SKM-1 (cell line): Measurements from ENCODE around the gene GPR150.

Experiments
- DNase-seq: peaks from one replicate; lab custom pipeline; 2025; ENCODE audit not compliant: unreplicated experiment; lab: John Stamatoyannopoulos, UW

GPR150 gene

DNA sequence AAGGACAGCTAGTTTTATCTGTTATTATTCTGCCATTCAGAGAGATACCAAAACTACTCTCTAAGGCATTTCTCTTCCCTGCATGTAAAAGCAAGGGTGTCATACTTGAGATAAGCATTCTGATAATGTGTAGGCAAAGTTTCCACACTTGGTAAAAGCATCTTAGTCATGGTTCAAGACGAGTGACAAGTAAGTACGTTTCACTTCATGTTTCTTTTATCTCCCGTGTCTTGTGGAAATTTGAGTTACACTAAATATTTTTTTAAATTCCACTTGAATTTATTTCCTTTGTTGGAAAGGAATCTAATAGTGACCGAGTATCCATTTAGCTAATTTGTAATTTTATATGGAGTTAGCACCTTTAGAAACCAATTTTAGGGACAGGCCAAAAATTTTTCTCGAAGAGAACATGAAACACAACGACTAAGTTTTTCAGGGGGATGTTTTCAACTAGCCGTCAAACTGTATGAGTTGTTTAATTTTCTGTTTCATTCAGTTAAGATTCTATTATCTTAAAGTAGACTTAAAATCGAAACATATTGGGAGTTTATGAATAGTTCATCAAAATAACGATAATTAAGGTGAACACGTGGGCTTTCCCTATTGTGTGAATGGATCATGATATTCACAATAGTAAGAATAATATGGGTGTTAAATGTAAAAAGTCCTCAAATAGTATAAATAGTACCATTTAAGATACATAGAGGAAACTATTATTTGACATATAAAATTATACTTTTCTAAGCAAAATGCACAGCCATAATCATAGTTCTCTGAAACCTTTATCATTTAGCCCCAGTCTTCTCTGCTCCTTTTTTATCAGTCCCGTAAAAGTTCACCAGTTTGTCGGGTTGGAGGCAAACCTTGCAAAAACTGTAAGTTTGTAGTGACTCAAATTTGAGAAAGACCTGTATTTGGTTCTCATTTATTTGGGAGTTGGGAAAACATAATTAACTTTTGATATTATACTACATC is 28.3 kb downstream of the GPR150 start:
- DNase-seq: no peak

- no peak for DNase-seq
Measured at GRCh38 chr5:95649274-95649673, 29.4 kb downstream of the GPR150 start.

DNA sequence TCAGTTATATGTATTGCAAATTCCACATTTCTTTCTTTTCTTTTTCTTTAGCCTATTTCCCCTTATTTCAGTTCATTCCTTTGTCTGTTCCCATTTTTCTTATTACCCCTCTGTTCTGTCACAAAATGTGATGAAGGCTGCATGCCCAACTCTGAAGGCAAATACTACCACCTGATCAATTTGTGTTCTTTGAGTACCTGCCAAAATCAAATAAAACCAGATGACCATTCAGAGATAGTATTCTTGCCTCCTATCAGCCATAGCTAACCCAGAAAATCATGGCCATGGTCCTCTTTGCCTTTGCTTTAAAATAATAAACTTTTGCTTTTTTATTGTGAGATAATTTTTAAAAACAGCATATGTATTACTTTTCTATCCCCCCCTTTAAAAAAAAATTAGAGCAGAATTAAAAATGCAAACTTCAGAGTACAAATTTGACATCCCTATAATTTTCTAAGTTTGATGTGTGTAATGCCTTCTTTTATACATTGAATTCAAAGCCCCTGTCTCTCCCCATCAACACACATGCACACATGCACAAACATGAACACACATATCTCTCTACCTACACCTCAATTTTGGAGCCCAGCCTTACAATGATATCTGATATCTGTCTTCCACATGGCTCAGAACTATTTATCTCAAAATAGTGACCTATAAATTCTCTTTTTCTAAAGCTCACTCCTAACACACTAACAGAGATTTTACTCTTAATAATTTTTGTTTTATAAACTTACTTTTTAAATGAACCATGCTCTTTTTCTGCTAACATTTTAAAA is 30.1 kb downstream of the GPR150 start:
- no peak for DNase-seq

DNA sequence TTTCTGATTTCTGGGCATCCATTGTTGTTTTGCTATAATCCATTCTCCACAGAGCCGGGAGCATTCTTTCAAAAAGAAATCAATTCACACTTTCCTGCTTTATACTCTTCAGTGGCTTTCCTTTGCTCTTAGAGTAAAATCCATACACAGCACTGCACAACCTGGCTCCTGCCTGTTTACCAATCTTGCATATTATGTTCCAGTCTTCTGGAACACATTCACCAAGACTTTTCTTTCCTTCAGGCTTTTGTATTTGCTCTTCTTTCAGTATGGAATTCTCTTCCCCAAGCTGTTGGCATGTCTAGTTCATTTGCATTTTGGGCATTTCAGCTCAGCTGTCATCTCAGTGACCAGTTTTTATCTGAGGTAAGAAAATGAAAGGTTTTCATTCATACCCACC is 33.0 kb downstream of the GPR150 start:
- DNase-seq: no peak

DNA sequence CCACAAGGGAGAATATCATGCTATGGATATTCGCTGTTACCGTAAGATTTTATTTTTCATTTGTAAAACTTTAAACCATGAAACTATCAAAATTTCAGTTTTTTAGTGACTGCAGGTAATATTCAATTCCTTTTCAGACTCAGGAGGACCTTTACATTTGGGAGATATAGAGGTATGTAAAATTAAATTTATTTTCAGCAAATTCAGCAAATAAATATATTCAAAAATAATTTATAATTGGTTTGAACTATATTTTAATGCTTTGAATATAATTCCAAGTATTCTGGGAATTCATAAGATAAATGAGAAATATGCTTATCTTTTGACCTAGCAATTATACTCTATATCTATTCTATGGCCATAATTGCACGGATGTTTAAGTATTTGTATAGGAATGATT is 34.3 kb downstream of the GPR150 start:
- DNase-seq: no peak

DNA sequence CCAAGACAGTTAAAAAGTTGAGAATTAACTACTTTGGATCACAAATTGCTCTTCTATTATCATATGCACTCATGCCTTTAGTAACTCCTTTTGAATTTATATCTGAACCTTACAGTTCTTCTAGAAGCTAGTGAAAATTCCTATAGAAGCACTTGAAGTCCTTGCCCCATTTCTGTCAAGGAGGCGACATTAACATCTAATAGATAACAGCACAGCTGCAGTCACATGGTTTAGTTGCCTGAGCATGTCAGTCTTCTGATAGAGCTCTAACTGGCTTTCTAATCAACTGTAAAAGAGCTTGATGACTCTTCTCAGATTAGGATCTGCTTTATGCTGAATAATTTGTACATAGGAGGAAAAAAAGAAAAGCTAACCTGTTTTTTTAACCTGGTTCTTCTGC is 35.7 kb downstream of the GPR150 start:
- DNase-seq: no peak

DNA sequence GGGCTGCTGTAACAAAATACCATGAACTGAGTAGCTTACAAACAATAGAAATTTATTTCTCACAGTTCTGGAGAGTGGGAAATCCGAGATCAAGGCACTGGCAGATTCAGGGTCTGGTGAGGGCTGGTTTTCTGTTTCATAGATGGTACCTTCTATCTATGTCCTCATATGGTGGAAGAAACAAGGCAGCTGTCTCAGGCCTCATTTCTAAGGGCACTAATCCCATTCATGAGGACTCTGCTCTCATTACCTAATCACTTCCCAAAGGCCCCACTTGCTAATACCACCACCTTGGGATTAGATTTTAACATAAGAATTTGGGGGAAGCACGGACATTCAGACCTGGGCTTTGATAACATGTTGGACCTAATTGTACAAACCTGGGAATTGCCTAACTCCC is 40.2 kb downstream of the GPR150 start:
- no peak for DNase-seq

DNA sequence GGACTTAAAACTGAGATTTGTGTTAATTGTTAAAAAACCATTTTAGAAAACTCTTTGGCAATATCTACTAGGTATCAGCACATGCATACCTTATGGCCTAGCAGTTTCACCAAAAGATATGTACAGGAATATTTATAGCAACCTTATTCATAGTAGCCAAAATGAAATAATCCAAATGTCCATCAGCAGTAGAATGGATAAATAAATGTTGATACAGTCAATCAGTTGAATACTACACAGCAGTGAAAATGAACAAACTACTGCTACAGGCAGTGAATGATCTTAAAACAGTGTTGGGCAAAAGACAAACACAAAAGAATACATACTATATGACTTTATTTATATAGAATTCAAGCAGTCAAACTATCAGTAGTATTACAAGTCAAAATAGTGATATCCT is 43.1 kb downstream of the GPR150 start:
- no peak for DNase-seq

DNA sequence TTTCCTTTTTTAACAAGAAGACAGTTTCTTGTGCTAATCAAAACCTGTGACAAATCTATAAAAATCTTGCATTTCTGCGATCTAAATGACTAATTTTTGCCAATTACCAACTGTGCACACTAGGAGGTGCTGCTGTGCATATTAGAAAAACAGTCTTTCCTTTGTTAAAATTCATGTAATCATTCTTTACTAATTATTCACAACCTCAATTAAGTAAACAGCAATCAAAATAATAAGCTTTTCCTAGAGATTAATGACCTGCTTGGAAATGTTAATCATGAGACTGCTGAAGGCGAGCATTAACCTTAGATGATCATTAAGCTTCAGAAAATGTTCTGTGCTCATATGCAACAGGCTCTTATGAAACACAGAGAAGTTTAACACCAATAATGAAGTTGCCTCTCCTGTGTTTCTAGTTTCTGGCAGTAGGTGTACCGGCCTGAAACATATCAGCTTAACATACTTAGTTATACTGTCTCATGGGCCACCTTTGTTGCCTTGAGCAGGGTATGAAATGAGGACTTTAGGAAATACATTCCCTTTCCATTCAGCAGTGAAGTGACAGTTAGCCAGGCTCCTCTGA is 44.4 kb downstream of the GPR150 start:
- DNase-seq: peak; percentile 38

GRCh38 chr5:95667061-95667618 is 47.3 kb downstream of the GPR150 start:
- DNase-seq: peak; percentile 53

DNA sequence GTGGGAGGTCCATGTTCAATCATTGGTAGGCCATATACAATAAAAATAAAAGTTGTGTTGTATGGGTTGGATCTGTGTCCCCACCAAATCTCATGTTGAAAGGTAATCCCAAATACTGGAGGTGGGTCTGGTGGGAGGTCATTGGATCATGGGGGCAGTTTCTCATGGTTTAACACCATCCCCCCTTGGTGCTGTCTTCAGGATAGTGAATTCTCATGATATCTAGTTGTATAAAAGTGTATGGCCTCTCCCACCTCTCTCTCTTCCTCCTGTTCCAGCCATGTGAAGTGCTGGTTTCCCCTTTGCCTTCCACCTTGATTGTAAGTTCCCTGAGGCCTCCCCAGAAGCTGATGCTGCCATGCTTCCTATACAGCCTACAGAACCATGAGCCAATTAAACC is 47.8 kb downstream of the GPR150 start:
- no peak for DNase-seq

- DNase-seq: no peak
Measured at GRCh38 chr5:95668216-95668615, 48.3 kb downstream of the GPR150 start.

DNA sequence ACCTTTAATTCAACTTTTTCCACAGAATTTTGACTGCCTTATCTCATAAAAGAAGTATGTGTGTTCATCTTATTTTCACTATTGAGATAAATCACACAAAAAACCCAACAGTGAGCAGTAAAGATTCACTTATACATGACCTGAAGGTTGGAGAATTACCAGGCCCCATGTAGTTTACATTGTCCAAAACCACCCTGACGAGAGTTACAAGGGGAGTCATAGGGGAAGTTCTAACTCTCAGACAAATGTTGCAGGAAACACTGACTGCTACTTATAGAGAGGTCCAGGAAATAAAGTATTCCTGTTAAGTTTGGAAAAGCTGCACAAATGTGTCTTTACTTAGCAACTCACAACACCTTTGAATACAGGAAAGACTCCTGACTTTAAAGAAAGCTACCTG is 48.8 kb downstream of the GPR150 start:
- DNase-seq: no peak

GRCh38 chr5:95669540-95669939 is 49.7 kb downstream of the GPR150 start:
- DNase-seq: no peak

DNA sequence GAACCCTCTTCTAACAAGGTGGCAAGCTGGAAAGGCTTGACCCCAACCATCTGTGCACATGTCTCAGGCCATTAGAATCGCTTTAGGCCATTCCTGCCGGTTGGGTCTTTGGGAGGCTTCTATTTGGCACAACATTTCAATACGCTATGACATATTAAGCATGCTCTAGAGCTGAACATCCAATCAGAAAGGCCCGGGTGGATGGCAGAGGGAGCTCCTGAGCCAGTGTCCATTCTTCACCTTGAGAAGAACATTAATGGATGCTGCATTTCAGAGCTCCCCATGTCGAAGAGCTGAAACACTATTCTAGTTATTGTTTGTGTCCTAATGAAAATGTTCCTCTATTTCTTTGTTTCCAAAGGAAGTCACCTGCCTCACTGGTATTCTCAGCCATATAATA is 50.1 kb downstream of the GPR150 start:
- no peak for DNase-seq

DNA sequence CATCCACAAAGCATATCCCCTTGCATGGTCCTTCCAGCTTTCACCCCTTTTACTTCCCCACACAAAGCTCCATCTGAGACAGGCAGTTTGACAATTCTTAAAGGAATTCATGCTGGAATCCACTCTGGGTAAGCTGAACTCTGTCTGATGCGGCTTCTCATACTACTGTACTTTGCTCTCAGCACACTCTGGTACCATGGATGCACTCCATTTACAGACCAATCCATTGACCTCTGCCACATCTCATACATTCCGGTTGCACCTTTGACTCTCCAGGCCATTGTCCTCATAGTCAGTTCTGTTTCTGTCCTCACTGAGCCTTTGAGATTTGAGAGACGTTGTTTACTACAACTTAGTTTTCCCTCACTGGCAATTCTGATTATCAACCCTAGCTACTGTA is 50.7 kb downstream of the GPR150 start:
- no peak for DNase-seq
